Measurements from ENCODE around the gene ZNF580.

The ZNF580 gene

GRCh38 chr19:55663846-55664536 is 23.2 kb downstream of the ZNF580 start:
- no peak for DNase-seq

- DNase-seq = no peak
Observed at GRCh38 chr19:55666343-55667005, 25.7 kb downstream of the ZNF580 start.

GRCh38 chr19:55667006-55667381 is 26.2 kb downstream of the ZNF580 start:
- no peak for DNase-seq

GRCh38 chr19:55667511-55667910 is 26.7 kb downstream of the ZNF580 start:
- no peak for DNase-seq

- no peak for DNase-seq
Observed at GRCh38 chr19:55667958-55668357, 27.2 kb downstream of the ZNF580 start.

- DNase-seq = no peak
Observed at GRCh38 chr19:55668603-55669348, 28.0 kb downstream of the ZNF580 start.

- DNase-seq = no peak
Observed at GRCh38 chr19:55669418-55670279, 28.8 kb downstream of the ZNF580 start.

GRCh38 chr19:55670280-55671053 is 29.7 kb downstream of the ZNF580 start:
- no peak for DNase-seq

GRCh38 chr19:55671054-55671378 is 30.2 kb downstream of the ZNF580 start:
- no peak for DNase-seq

GRCh38 chr19:55672418-55672817 is 31.6 kb downstream of the ZNF580 start:
- DNase-seq = peak; percentile 74

GRCh38 chr19:55673465-55673864 is 32.7 kb downstream of the ZNF580 start:
- no peak for DNase-seq

GRCh38 chr19:55673889-55674288 is 33.1 kb downstream of the ZNF580 start:
- no peak for DNase-seq

GRCh38 chr19:55674459-55674840 is 33.6 kb downstream of the ZNF580 start:
- DNase-seq = peak; percentile 13

GRCh38 chr19:55674841-55675660 is 34.2 kb downstream of the ZNF580 start, which contains the start of gene EPN1:
EPN1 (plus strand) TSS chr19:55675226; CDS start chr19:55678628, 3,402 bp downstream.
- DNase-seq = peak; percentile 97

GRCh38 chr19:55675661-55676354 is 35.0 kb downstream of the ZNF580 start:
- no peak for DNase-seq

GRCh38 chr19:55676383-55676782 is 35.6 kb downstream of the ZNF580 start:
- peak; percentile 16 for DNase-seq

- DNase-seq = no peak
Observed at GRCh38 chr19:55676889-55677505, 36.2 kb downstream of the ZNF580 start.

GRCh38 chr19:55677572-55678028 is 36.8 kb downstream of the ZNF580 start:
- DNase-seq = no peak

GRCh38 chr19:55678121-55678671 is 37.4 kb downstream of the ZNF580 start:
- no peak for DNase-seq

All from EL (cell line).